SK-N-SH treated with all-trans-retinoic acid at 6 μM for 48 hours (cell line): ENCODE data around the gene SLC27A5.

Experiments
- ATAC-seq: fragments of 200-7000 bp; cut with Tn5 transposase; 3 replicates; pipeline ENCODE4 v1.9.1; 2020; ENCODE audit warnings: mild to moderate bottlenecking, moderate library complexity
- ARNTL ChIP-seq: fragments of 450-650 bp; formaldehyde crosslinking; IDR thresholded peaks from 2 replicates; pipeline ENCODE4 v1.5.0; 2020; ENCODE audit warnings: low read depth, mild to moderate bottlenecking, moderate library complexity, borderline replicate concordance
- BACH2 ChIP-seq: fragments of 250-450 bp; sonication (Bioruptor Pico); IDR thresholded peaks from 2 replicates; pipeline ENCODE4 v1.9.0; 2021; ENCODE audit warnings: mild to moderate bottlenecking, borderline replicate concordance
- CREB5 ChIP-seq: fragments of 250-450 bp; sonication (Bioruptor Pico); IDR thresholded peaks from 2 replicates; pipeline ENCODE4 v1.5.1; 2020; ENCODE audit warnings: low read depth, mild to moderate bottlenecking, moderate library complexity
- CSDC2 ChIP-seq: fragments of 250-450 bp; sonication (Bioruptor Pico); IDR thresholded peaks from 2 replicates; pipeline ENCODE4 v1.5.0; 2020; ENCODE audit warnings: mild to moderate bottlenecking, moderate library complexity
- CSRNP3 ChIP-seq: fragments of 250-450 bp; sonication (Bioruptor Pico); IDR thresholded peaks from 2 replicates; pipeline ENCODE4 v1.5.1; 2021; ENCODE audit warnings: mild to moderate bottlenecking, moderate library complexity
- ESRRG ChIP-seq: fragments of 250-450 bp; sonication (Bioruptor Pico); IDR thresholded peaks from 2 replicates; pipeline ENCODE4 v1.6.1; 2021; ENCODE audit warnings: mild to moderate bottlenecking
- GLIS3 ChIP-seq: fragments of 250-450 bp; sonication (Bioruptor Pico); IDR thresholded peaks from 2 replicates; pipeline ENCODE4 v1.5.0; 2020; ENCODE audit warnings: mild to moderate bottlenecking, moderate library complexity
- ISL1 ChIP-seq: fragments of 250-450 bp; sonication (Bioruptor Pico); IDR thresholded peaks from 2 replicates; pipeline ENCODE4 v2.1.2; 2022; ENCODE audit warnings: mild to moderate bottlenecking, moderate library complexity
- OSR1 ChIP-seq: fragments of 250-450 bp; sonication (Bioruptor Pico); IDR thresholded peaks from 2 replicates; pipeline ENCODE4 v1.8.0; 2022; ENCODE audit warnings: moderate library complexity, mild to moderate bottlenecking, inconsistent platforms
- PATZ1 ChIP-seq: fragments of 250-450 bp; sonication (Bioruptor Pico); IDR thresholded peaks from 2 replicates; pipeline ENCODE4 v1.8.0; 2020; ENCODE audit warnings: mild to moderate bottlenecking, moderate library complexity, borderline replicate concordance
- POU6F1 ChIP-seq: fragments of 250-450 bp; sonication (Bioruptor Pico); IDR thresholded peaks from 2 replicates; pipeline ENCODE4 v1.8.0; 2021; ENCODE audit warnings: low read depth, mild to moderate bottlenecking, moderate library complexity, borderline replicate concordance
- PPARA ChIP-seq: fragments of 250-450 bp; sonication (Bioruptor Pico); IDR thresholded peaks from 2 replicates; pipeline ENCODE4 v1.5.0; 2020; ENCODE audit warnings: mild to moderate bottlenecking, borderline replicate concordance
- RARB ChIP-seq: fragments of 250-450 bp; sonication (Bioruptor Pico); IDR thresholded peaks from 2 replicates; pipeline ENCODE4 v1.8.0; 2021; ENCODE audit warnings: mild to moderate bottlenecking, moderate library complexity
- SNAI2 ChIP-seq: fragments of 250-450 bp; sonication (Bioruptor Pico); IDR thresholded peaks from 2 replicates; pipeline ENCODE4 v1.5.0; 2020; ENCODE audit warnings: mild to moderate bottlenecking, moderate library complexity
- TCF4 ChIP-seq: fragments of 250-450 bp; sonication (Bioruptor Pico); IDR thresholded peaks from 2 replicates; pipeline ENCODE4 v1.8.0; 2021; ENCODE audit warnings: mild to moderate bottlenecking, moderate library complexity, borderline replicate concordance
- TOX ChIP-seq: fragments of 250-450 bp; sonication (Bioruptor Pico); IDR thresholded peaks from 2 replicates; pipeline ENCODE4 v1.8.0; 2021; ENCODE audit warnings: mild to moderate bottlenecking, moderate library complexity, borderline replicate concordance
- TSHZ2 ChIP-seq: fragments of 250-450 bp; sonication (Bioruptor Pico); IDR thresholded peaks from 2 replicates; pipeline ENCODE4 v1.5.0; 2020; ENCODE audit warnings: mild to moderate bottlenecking, moderate library complexity
- ZC3H10 ChIP-seq: fragments of 250-450 bp; sonication (Bioruptor Pico); IDR thresholded peaks from 2 replicates; pipeline ENCODE4 v1.5.1; 2021; ENCODE audit warnings: mild to moderate bottlenecking, moderate library complexity
- ZFP3 ChIP-seq: fragments of 250-450 bp; sonication (Bioruptor Pico); IDR thresholded peaks from 2 replicates; pipeline ENCODE4 v1.5.0; 2020; ENCODE audit warnings: mild to moderate bottlenecking, moderate library complexity
- ZFP30 ChIP-seq: fragments of 450-650 bp; formaldehyde crosslinking; IDR thresholded peaks from 2 replicates; pipeline ENCODE4 v1.5.0; 2022; ENCODE audit warnings: mild to moderate bottlenecking, moderate library complexity
- ZNF565 ChIP-seq: fragments of 450-650 bp; formaldehyde crosslinking; conservative IDR thresholded peaks from 2 replicates; pipeline ENCODE4 v1.5.0; 2020; ENCODE audit warnings: low read depth, mild to moderate bottlenecking, moderate library complexity
- ZNF70 ChIP-seq: fragments of 450-650 bp; formaldehyde crosslinking; IDR thresholded peaks from 2 replicates; pipeline ENCODE4 v1.5.0; 2020; ENCODE audit warnings: mild to moderate bottlenecking, moderate library complexity
- ZNF8 ChIP-seq: fragments of 450-650 bp; formaldehyde crosslinking; IDR thresholded peaks from 2 replicates; pipeline ENCODE4 v1.5.0; 2020; ENCODE audit warnings: mild to moderate bottlenecking, moderate library complexity

SLC27A5 gene

GRCh38 chr19:58479303-58479702 is 32.5 kb downstream of the SLC27A5 start:
- no peak for ATAC-seq
- no peak for TF ChIP-seq CSDC2 (CRISPR knock-in tag)
- TF ChIP-seq GLIS3 (CRISPR knock-in tag) = no peak
- no peak for TF ChIP-seq POU6F1
- TF ChIP-seq RARB (CRISPR knock-in tag) = no peak
- TF ChIP-seq PATZ1 (CRISPR knock-in tag) = no peak
- no peak for TF ChIP-seq ZNF70 (CRISPR knock-in tag)
- TF ChIP-seq ESRRG = no peak
- no peak for TF ChIP-seq ARNTL (CRISPR knock-in tag)
- TF ChIP-seq SNAI2 (CRISPR knock-in tag) = no peak
- no peak for TF ChIP-seq BACH2 (CRISPR knock-in tag)
- no peak for TF ChIP-seq ZC3H10
- no peak for TF ChIP-seq CREB5 (CRISPR knock-in tag)
- no peak for TF ChIP-seq CSRNP3 (CRISPR knock-in tag)
- TF ChIP-seq TCF4 = no peak
- TF ChIP-seq OSR1 (CRISPR knock-in tag) = no peak
- TF ChIP-seq ZNF8 = no peak
- TF ChIP-seq PPARA (CRISPR knock-in tag) = no peak
- TF ChIP-seq TSHZ2 = no peak

- no peak for ATAC-seq
- TF ChIP-seq PATZ1 (CRISPR knock-in tag) = no peak
- TF ChIP-seq ZNF70 (CRISPR knock-in tag) = no peak
- TF ChIP-seq TCF4 = no peak
- no peak for TF ChIP-seq CREB5 (CRISPR knock-in tag)
- TF ChIP-seq ESRRG = no peak
- no peak for TF ChIP-seq POU6F1
- TF ChIP-seq RARB (CRISPR knock-in tag) = no peak
- no peak for TF ChIP-seq CSRNP3 (CRISPR knock-in tag)
- TF ChIP-seq ZNF565 (CRISPR knock-in tag) = no peak
- no peak for TF ChIP-seq CSDC2 (CRISPR knock-in tag)
- TF ChIP-seq TOX (CRISPR knock-in tag) = no peak
- TF ChIP-seq ZFP3 (CRISPR knock-in tag) = no peak
- no peak for TF ChIP-seq ISL1 (CRISPR knock-in tag)
- TF ChIP-seq ZFP30 (CRISPR knock-in tag) = no peak
- TF ChIP-seq SNAI2 (CRISPR knock-in tag) = no peak
- no peak for TF ChIP-seq BACH2 (CRISPR knock-in tag)
- no peak for TF ChIP-seq ZC3H10
- TF ChIP-seq ZNF8 = no peak
- TF ChIP-seq ARNTL (CRISPR knock-in tag) = no peak
- TF ChIP-seq GLIS3 (CRISPR knock-in tag) = no peak
These were observed 33.9 kb downstream of the SLC27A5 start for GRCh38 chr19:58477871-58478270.
